Loucy (cell line): ENCODE measurements around the gene DNAH6.

Experiments used
- H2AFZ ChIP-seq: fragments of 200-600 bp; sonication (generic); 2 replicates; pipeline ENCODE4 v1.6.0; 2016; ENCODE audit warnings: antibody characterized with exemption, mild to moderate bottlenecking, low read length, moderate library complexity
- H3F3A ChIP-seq: fragments of 200-600 bp; 2 replicates; pipeline ENCODE4 v1.6.0; 2016; ENCODE audit warnings: antibody characterized with exemption, low read depth, mild to moderate bottlenecking
- H3K27me3 ChIP-seq: fragments of 200-600 bp; sonication (generic); 2 replicates; pipeline ENCODE4 v1.6.1; 2014; ENCODE audit warnings: low read length, mild to moderate bottlenecking; ENCODE audit not compliant: insufficient read depth, poor library complexity, severe bottlenecking
- H3K36me3 ChIP-seq: fragments of 200-600 bp; sonication (generic); 2 replicates; pipeline ENCODE4 v1.6.1; 2016; ENCODE audit warnings: low read length; ENCODE audit not compliant: insufficient read depth
- H3K4me1 ChIP-seq: fragments of 200-600 bp; sonication (generic); 2 replicates; pipeline ENCODE4 v1.5.1; 2014; ENCODE audit warnings: low read length, mild to moderate bottlenecking; ENCODE audit not compliant: insufficient read depth, poor library complexity, severe bottlenecking
- H3K4me2 ChIP-seq: fragments of 200-600 bp; sonication (generic); 2 replicates; pipeline ENCODE4 v1.6.0; 2014; ENCODE audit warnings: antibody characterized with exemption, low read length, low read depth, mild to moderate bottlenecking; ENCODE audit not compliant: poor library complexity, severe bottlenecking
- H3K4me3 ChIP-seq: fragments of 200-600 bp; sonication (generic); 2 replicates; pipeline ENCODE4 v1.5.1; 2014; ENCODE audit warnings: low read length, mild to moderate bottlenecking, mixed read lengths; ENCODE audit not compliant: poor library complexity, severe bottlenecking
- H3K79me2 ChIP-seq: fragments of 200-600 bp; sonication (generic); 2 replicates; pipeline ENCODE4 v1.6.1; 2014; ENCODE audit warnings: low read length; ENCODE audit not compliant: insufficient read depth
- H3K9ac ChIP-seq: fragments of 200-600 bp; sonication (generic); 2 replicates; pipeline ENCODE4 v1.6.0; 2014; ENCODE audit warnings: mild to moderate bottlenecking, low read depth, low read length, moderate library complexity; ENCODE audit not compliant: poor library complexity, severe bottlenecking
- H3K9me2 ChIP-seq: fragments of 200-600 bp; sonication (generic); replicated peaks from 2 replicates; pipeline ENCODE4 v1.6.1; 2016; ENCODE audit warnings: low read depth, low read length, mixed read lengths
- H3K9me3 ChIP-seq: fragments of 200-600 bp; sonication (generic); 2 replicates; pipeline ENCODE4 v1.6.1; 2014; ENCODE audit warnings: mild to moderate bottlenecking, antibody characterized with exemption, low read length, low read depth; ENCODE audit not compliant: insufficient read depth
- H4K20me1 ChIP-seq: fragments of 200-600 bp; sonication (generic); 2 replicates; pipeline ENCODE4 v1.6.0; 2014; ENCODE audit warnings: antibody characterized with exemption, low read length, mild to moderate bottlenecking; ENCODE audit not compliant: insufficient read depth, poor library complexity, severe bottlenecking
- CTCF ChIP-seq: fragments of 200-600 bp; sonication (generic); conservative IDR thresholded peaks from 2 replicates; pipeline ENCODE4 v1.5.1; 2014; ENCODE audit warnings: mild to moderate bottlenecking, antibody characterized with exemption, low read length
- EZH2phosphoT487 ChIP-seq: fragments of 200-600 bp; IDR thresholded peaks from 2 replicates; pipeline ENCODE4 v1.6.1; 2018; ENCODE audit warnings: antibody characterized with exemption, mild to moderate bottlenecking, moderate library complexity, borderline replicate concordance

Gene DNAH6

GRCh38 chr2:84811839-84812431 lies 295.6 kb downstream of the DNAH6 start:
- no peaks in the 10 kb centered on the region for H3K9me3 ChIP-seq
- TF ChIP-seq CTCF (no peak), EZH2phosphoT487 (no peak)
- no peaks in the 10 kb centered on the region for H3K36me3 ChIP-seq
- no peak overlapping the region for H3K9ac ChIP-seq
- H3K9me2 ChIP-seq = no peaks in the 10 kb centered on the region
- H3K79me2 ChIP-seq = no peaks in the 10 kb centered on the region
- H3K27me3 ChIP-seq = no peaks in the 10 kb centered on the region
- no peak overlapping the region for H3K4me3 ChIP-seq
- H3K4me2 ChIP-seq = no peak overlapping the region
- H3K4me1 ChIP-seq = no peaks in the 10 kb centered on the region
- H2AFZ ChIP-seq = no peak overlapping the region
- H4K20me1 ChIP-seq = no peaks in the 10 kb centered on the region
- H3F3A ChIP-seq = no peaks in the 10 kb centered on the region

GRCh38 chr2:84815146-84815545 lies 298.8 kb downstream of the DNAH6 start:
- TF ChIP-seq EZH2phosphoT487 = no peak
- TF ChIP-seq CTCF = no peak
- Histone ChIP-seq H3K9ac (no peak overlapping the region), H3K9me3 (no peaks in the 10 kb centered on the region), H3K9me2 (no peaks in the 10 kb centered on the region), H3K4me2 (no peak overlapping the region), H3K36me3 (no peaks in the 10 kb centered on the region), H3K79me2 (no peaks in the 10 kb centered on the region), H3K27me3 (no peaks in the 10 kb centered on the region), H3K4me1 (no peaks in the 10 kb centered on the region), H3K4me3 (no peak overlapping the region), H4K20me1 (no peaks in the 10 kb centered on the region), H3F3A (no peaks in the 10 kb centered on the region), H2AFZ (no peak overlapping the region)

- no peak for TF ChIP-seq CTCF
- TF ChIP-seq EZH2phosphoT487 = no peak
- no peaks in the 10 kb centered on the region for H3K9me3 ChIP-seq
- no peaks in the 10 kb centered on the region for H3K79me2 ChIP-seq
- no peaks in the 10 kb centered on the region for H3K4me1 ChIP-seq
- no peaks in the 10 kb centered on the region for H4K20me1 ChIP-seq
- no peaks in the 10 kb centered on the region for H3K36me3 ChIP-seq
- H3K4me3 ChIP-seq = no peak overlapping the region
- H3K9ac ChIP-seq = no peak overlapping the region
- H3K4me2 ChIP-seq = no peak overlapping the region
- no peak overlapping the region for H2AFZ ChIP-seq
- no peaks in the 10 kb centered on the region for H3F3A ChIP-seq
- H3K27me3 ChIP-seq = no peaks in the 10 kb centered on the region
- no peaks in the 10 kb centered on the region for H3K9me2 ChIP-seq
These were observed 300.2 kb downstream of the DNAH6 start for GRCh38 chr2:84816426-84817026.
